Osteoblast (primary cell): ENCODE data around the gene NUDT8. TPM values are rescaled to one million over a fixed set of nuclear protein-coding genes. Genes with fewer than 3 reads are reported as not detected.

ENCODE experiments used
- DNase-seq: peaks from one replicate; pipeline ENCODE4 v3.0.0; 2011; ENCODE audit warnings: low spot score, mixed read lengths; ENCODE audit not compliant: insufficient read length; ENCODE audit errors: missing footprints
- H2AFZ ChIP-seq: 2 replicates; pipeline ENCODE4 v1.6.0; 2011; ENCODE audit warnings: mild to moderate bottlenecking, low read length
- H3K27ac ChIP-seq: 2 replicates; pipeline ENCODE4 v1.5.1; 2011; ENCODE audit warnings: mild to moderate bottlenecking, low read depth, low read length, moderate library complexity
- H3K27me3 ChIP-seq: 2 replicates; pipeline ENCODE4 v1.6.0; 2012; ENCODE audit warnings: mild to moderate bottlenecking, control low read depth, inconsistent platforms, low read length, moderate library complexity; ENCODE audit not compliant: insufficient read depth
- H3K36me3 ChIP-seq: 2 replicates; pipeline ENCODE4 v1.5.1; 2011; ENCODE audit warnings: mild to moderate bottlenecking, low read length, control low read depth, moderate library complexity; ENCODE audit not compliant: insufficient read depth
- H3K4me1 ChIP-seq: 2 replicates; pipeline ENCODE4 v1.5.1; 2011; ENCODE audit warnings: mild to moderate bottlenecking, low read length, control low read depth, moderate library complexity; ENCODE audit not compliant: insufficient read depth
- H3K4me2 ChIP-seq: 2 replicates; pipeline ENCODE4 v1.6.0; 2011; ENCODE audit warnings: mild to moderate bottlenecking, low read length; ENCODE audit not compliant: insufficient read depth
- H3K4me3 ChIP-seq: fragments of 200-600 bp; sonication (generic); 3 replicates; pipeline ENCODE4 v1.5.1; 2012; ENCODE audit warnings: mild to moderate bottlenecking, low read length, inconsistent platforms; ENCODE audit not compliant: insufficient read depth
- H3K79me2 ChIP-seq: 2 replicates; pipeline ENCODE4 v1.6.0; 2012; ENCODE audit warnings: mild to moderate bottlenecking, low read length, control low read depth, inconsistent platforms; ENCODE audit not compliant: insufficient read depth
- H3K9me3 ChIP-seq: 2 replicates; pipeline ENCODE4 v1.5.1; 2011; ENCODE audit warnings: low read depth, low read length, control low read depth
- H4K20me1 ChIP-seq: 2 replicates; pipeline ENCODE4 v1.6.0; 2012; ENCODE audit warnings: mild to moderate bottlenecking, low read length, control low read depth; ENCODE audit not compliant: insufficient read depth
- CTCF ChIP-seq: IDR thresholded peaks from 2 replicates; pipeline ENCODE4 v1.5.1; 2011; ENCODE audit warnings: mild to moderate bottlenecking, low read depth, low read length, moderate library complexity; ENCODE audit errors: extremely low read depth
- total RNA-seq: library from RNA; depleted of rRNA; stranded (reverse); fragments of >200 nt; gene quantifications from 2 replicates; pipeline ENCODE4 v1.2.3, GENCODE V29; 2012

Gene NUDT8
- total RNA-seq, 1 donor, result 4.7 TPM

- Histone ChIP-seq H3K79me2 (no peaks in the 10 kb centered on the region), H3K4me1 (no peaks in the 10 kb centered on the region), H3K27ac (no peak overlapping the region), H3K27me3 (no peaks in the 10 kb centered on the region), H3K4me2 (no peak overlapping the region), H3K9me3 (no peaks in the 10 kb centered on the region), H2AFZ (no peak overlapping the region), H4K20me1 (no peaks in the 10 kb centered on the region), H3K36me3 (no peaks in the 10 kb centered on the region), H3K4me3 (no peak overlapping the region)
- no peak for TF ChIP-seq CTCF
- peak; percentile 25 for DNase-seq
These were observed 38.4 kb upstream of the NUDT8 start for GRCh38 chr11:67668192-67668551.

GRCh38 chr11:67667490-67668191, 37.9 kb upstream of the NUDT8 start:
- Histone ChIP-seq H3K4me2 (no peak overlapping the region), H3K79me2 (no peaks in the 10 kb centered on the region), H4K20me1 (no peaks in the 10 kb centered on the region)

GRCh38 chr11:67666676-67667489, 37.1 kb upstream of the NUDT8 start:
- H3K4me3 ChIP-seq, result no peak overlapping the region
- no peak overlapping the region for H3K4me2 ChIP-seq
- H3K79me2 ChIP-seq, result no peaks in the 10 kb centered on the region
- no peaks in the 10 kb centered on the region for H3K27me3 ChIP-seq
- peak; percentile 83 for DNase-seq
- no peak overlapping the region for H2AFZ ChIP-seq
- H3K36me3 ChIP-seq, result no peaks in the 10 kb centered on the region
- no peaks in the 10 kb centered on the region for H3K4me1 ChIP-seq
- H3K27ac ChIP-seq, result no peak overlapping the region
- no peaks in the 10 kb centered on the region for H4K20me1 ChIP-seq
- TF ChIP-seq CTCF, result no peak
- no peaks in the 10 kb centered on the region for H3K9me3 ChIP-seq

More at GRCh38 chr11:67667490-67668191, 37.9 kb upstream of the NUDT8 start:
- no peaks in the 10 kb centered on the region for H3K9me3 ChIP-seq
- no peaks in the 10 kb centered on the region for H3K4me1 ChIP-seq
- peak; percentile 55 for DNase-seq
- TF ChIP-seq CTCF, result no peak
- no peak overlapping the region for H2AFZ ChIP-seq
- no peak overlapping the region for H3K27ac ChIP-seq
- H3K27me3 ChIP-seq, result no peaks in the 10 kb centered on the region
- no peaks in the 10 kb centered on the region for H3K36me3 ChIP-seq
- no peak overlapping the region for H3K4me3 ChIP-seq

GRCh38 chr11:67666303-67666645, 36.5 kb upstream of the NUDT8 start:
- H3K27me3 ChIP-seq, result no peaks in the 10 kb centered on the region
- no peak overlapping the region for H3K27ac ChIP-seq
- peak; percentile 73 for DNase-seq
- H3K79me2 ChIP-seq, result no peaks in the 10 kb centered on the region
- no peaks in the 10 kb centered on the region for H3K9me3 ChIP-seq
- no peaks in the 10 kb centered on the region for H3K4me1 ChIP-seq
- H3K4me3 ChIP-seq, result no peak overlapping the region
- no peak overlapping the region for H2AFZ ChIP-seq
- no peak overlapping the region for H3K4me2 ChIP-seq
- no peaks in the 10 kb centered on the region for H4K20me1 ChIP-seq
- no peak for TF ChIP-seq CTCF
- no peaks in the 10 kb centered on the region for H3K36me3 ChIP-seq
